ENCODE measurements around the gene SLIT3.

GRCh38 chr5:168929656-168930055, 371.3 kb downstream of the SLIT3 start:
- TF ChIP-seq CTCF (IDR thresholded peaks at IDR 0.05) (no peak), EZH2 (IDR thresholded peaks at IDR 0.05) (no peak)
